ENCODE measurements around the gene PTCH2. TPM values are rescaled to one million over a fixed set of nuclear protein-coding genes. Genes with fewer than 3 reads are reported as not detected.

The PTCH2 gene
- total RNA-seq, 1 experiment from 2014 or later = 0.74 TPM

DNA sequence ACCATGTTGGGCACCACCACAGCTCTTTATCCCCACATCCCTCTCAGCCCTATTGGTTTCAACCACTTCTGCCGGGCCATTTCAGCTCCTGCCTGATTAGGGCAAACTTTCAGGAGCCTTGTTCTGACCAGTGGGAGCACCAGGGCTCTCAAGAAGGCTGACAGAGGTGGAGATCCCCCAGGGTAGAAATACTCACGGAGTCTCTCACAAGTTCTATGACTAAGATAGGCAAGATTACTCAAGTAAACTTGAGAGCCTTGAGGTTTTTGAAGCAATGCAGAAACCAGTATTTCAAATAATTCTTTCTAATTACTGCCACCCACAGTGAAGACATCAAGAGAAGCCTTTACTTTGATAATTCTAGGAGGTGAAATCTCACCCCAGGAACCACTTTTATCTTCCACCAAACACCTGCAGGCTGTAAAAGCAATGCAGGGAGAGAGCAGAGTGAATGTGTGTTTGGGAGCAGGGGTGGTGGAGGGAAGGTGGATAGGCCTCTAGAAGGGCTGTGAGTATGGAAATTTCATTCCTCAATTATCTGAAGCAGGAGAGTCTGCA lies 6.6 kb upstream of the PTCH2 start:
- Histone ChIP-seq H3K4me3 (ENCODE audit: low read depth in 2 of 2, low read length in 2 of 2) (no peak overlapping the region), H3K36me3 (ENCODE audit: control insufficient read depth, insufficient read depth, low read length) (no peaks in the 10 kb centered on the region), H3K27ac (ENCODE audit: low read length) (no peak overlapping the region), H3K4me1 (ENCODE audit: control insufficient read depth, insufficient read depth, low read length) (no peaks in the 10 kb centered on the region), H3K9me3 (ENCODE audit: control insufficient read depth, insufficient read depth, low read depth, low read length) (no peaks in the 10 kb centered on the region), H3K27me3 (ENCODE audit: control insufficient read depth, insufficient read depth, low read length) (no peaks in the 10 kb centered on the region)
- DNase-seq (ENCODE audit: low read depth, low spot score) (no peak), ATAC-seq (no peak)
- TF ChIP-seq, protein P1, sequence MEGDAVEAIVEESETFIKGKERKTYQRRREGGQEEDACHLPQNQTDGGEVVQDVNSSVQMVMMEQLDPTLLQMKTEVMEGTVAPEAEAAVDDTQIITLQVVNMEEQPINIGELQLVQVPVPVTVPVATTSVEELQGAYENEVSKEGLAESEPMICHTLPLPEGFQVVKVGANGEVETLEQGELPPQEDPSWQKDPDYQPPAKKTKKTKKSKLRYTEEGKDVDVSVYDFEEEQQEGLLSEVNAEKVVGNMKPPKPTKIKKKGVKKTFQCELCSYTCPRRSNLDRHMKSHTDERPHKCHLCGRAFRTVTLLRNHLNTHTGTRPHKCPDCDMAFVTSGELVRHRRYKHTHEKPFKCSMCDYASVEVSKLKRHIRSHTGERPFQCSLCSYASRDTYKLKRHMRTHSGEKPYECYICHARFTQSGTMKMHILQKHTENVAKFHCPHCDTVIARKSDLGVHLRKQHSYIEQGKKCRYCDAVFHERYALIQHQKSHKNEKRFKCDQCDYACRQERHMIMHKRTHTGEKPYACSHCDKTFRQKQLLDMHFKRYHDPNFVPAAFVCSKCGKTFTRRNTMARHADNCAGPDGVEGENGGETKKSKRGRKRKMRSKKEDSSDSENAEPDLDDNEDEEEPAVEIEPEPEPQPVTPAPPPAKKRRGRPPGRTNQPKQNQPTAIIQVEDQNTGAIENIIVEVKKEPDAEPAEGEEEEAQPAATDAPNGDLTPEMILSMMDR (IDR thresholded peaks at IDR 0.05) = no peak
- TF ChIP-seq TCF7L2 (IDR thresholded peaks at IDR 0.05; ENCODE audit: low read depth, low read length) (no peak), POLR2AphosphoS5 (IDR thresholded peaks at IDR 0.05; ENCODE audit: low read depth, low read length) (no peak), SIN3A (IDR thresholded peaks at IDR 0.05; ENCODE audit: borderline replicate concordance, insufficient read depth, low read depth, low read length) (no peak)
- TF ChIP-seq, protein P2, sequence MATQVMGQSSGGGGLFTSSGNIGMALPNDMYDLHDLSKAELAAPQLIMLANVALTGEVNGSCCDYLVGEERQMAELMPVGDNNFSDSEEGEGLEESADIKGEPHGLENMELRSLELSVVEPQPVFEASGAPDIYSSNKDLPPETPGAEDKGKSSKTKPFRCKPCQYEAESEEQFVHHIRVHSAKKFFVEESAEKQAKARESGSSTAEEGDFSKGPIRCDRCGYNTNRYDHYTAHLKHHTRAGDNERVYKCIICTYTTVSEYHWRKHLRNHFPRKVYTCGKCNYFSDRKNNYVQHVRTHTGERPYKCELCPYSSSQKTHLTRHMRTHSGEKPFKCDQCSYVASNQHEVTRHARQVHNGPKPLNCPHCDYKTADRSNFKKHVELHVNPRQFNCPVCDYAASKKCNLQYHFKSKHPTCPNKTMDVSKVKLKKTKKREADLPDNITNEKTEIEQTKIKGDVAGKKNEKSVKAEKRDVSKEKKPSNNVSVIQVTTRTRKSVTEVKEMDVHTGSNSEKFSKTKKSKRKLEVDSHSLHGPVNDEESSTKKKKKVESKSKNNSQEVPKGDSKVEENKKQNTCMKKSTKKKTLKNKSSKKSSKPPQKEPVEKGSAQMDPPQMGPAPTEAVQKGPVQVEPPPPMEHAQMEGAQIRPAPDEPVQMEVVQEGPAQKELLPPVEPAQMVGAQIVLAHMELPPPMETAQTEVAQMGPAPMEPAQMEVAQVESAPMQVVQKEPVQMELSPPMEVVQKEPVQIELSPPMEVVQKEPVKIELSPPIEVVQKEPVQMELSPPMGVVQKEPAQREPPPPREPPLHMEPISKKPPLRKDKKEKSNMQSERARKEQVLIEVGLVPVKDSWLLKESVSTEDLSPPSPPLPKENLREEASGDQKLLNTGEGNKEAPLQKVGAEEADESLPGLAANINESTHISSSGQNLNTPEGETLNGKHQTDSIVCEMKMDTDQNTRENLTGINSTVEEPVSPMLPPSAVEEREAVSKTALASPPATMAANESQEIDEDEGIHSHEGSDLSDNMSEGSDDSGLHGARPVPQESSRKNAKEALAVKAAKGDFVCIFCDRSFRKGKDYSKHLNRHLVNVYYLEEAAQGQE (IDR thresholded peaks at IDR 0.05; ENCODE audit: insufficient read depth in 1 of 2, low read depth in 2 of 2, low read length in 1 of 2) = no peak
- BruUV-seq (replicated peaks) = no TSS peak
- intact Hi-C loops (cut with micrococcal nuclease; ENCODE audit: unreplicated experiment) = no loop called here
- POLR2A ChIA-PET = no interaction called here
- in situ Hi-C loops (cut with HindIII; ENCODE audit: low pct_unique_long_range_greater_than_20kb, low sequenced_read_pairs) = no loop called here
- CTCF ChIA-PET = interaction anchor here (1.1 kb wide), 1 partner anchor 13 kb away, joined by 3 read pairs; no protein-coding TSS in a partner anchor

DNA sequence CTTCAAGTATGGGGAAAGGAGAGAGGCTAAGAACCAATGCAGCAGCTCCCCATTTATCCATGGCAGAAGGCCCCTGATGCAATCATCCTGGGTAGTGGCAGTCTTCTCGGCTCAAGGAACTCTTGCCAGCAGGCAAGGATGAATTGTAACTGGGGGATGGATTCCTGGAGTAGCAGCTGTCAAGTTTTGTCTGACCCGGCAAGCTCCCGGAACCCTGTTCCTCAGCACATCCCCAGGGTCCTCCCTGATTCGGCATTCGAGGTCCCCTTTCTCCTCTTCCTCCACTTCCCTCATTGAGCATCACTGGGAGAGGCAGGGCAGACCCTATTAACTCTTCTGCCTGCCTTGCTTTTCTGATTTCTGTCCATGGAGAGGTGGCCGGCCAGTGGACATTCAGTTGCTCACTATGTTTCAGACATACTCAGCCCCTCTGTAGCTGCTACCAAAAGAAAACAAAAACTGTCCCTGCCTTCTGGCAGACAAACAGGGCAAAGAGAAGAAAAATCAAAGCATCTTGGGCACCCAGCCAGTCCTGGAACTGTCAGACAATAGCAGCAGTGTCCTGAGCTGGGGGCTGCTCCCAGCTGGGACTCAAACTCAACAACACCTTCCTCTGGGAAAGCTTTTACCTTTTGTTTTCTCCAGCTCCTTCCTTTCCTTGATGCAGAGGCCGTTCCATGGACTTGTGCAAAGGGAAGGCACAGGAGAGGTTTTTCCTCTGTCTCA lies 5.6 kb upstream of the PTCH2 start:
- no peak overlapping the region for H3K27ac ChIP-seq (ENCODE audit: low read length)
- ATAC-seq = no peak
- intact Hi-C loops (cut with micrococcal nuclease; ENCODE audit: unreplicated experiment) = no loop called here
- no peaks in the 10 kb centered on the region for H3K9me3 ChIP-seq (ENCODE audit: control insufficient read depth, insufficient read depth, low read depth, low read length)
- TF ChIP-seq POLR2AphosphoS5 (IDR thresholded peaks at IDR 0.05; ENCODE audit: low read depth, low read length) (no peak), SIN3A (IDR thresholded peaks at IDR 0.05; ENCODE audit: borderline replicate concordance, insufficient read depth, low read depth, low read length) (no peak), TCF7L2 (IDR thresholded peaks at IDR 0.05; ENCODE audit: low read depth, low read length) (no peak)
- TF ChIP-seq, protein P1 (IDR thresholded peaks at IDR 0.05) = no peak
- TF ChIP-seq, protein P2 (IDR thresholded peaks at IDR 0.05; ENCODE audit: insufficient read depth in 1 of 2, low read depth in 2 of 2, low read length in 1 of 2) = no peak
- in situ Hi-C loops (cut with HindIII; ENCODE audit: low pct_unique_long_range_greater_than_20kb, low sequenced_read_pairs) = no loop called here
- H3K4me3 ChIP-seq (ENCODE audit: low read depth in 2 of 2, low read length in 2 of 2) = no peak overlapping the region
- H3K27me3 ChIP-seq (ENCODE audit: control insufficient read depth, insufficient read depth, low read length) = no peaks in the 10 kb centered on the region
- no peaks in the 10 kb centered on the region for H3K36me3 ChIP-seq (ENCODE audit: control insufficient read depth, insufficient read depth, low read length)
- DNase-seq (ENCODE audit: low read depth, low spot score) = no peak
- no peaks in the 10 kb centered on the region for H3K4me1 ChIP-seq (ENCODE audit: control insufficient read depth, insufficient read depth, low read length)
- CTCF ChIA-PET = interaction anchor here (0.6 to 1.1 kb wide), 2 partner anchors 12 to 93 kb away, joined by 3 to 7 read pairs; no protein-coding TSS in a partner anchor
- POLR2A ChIA-PET = interaction anchor here (0.5 kb wide), 1 partner anchor 543 kb away, joined by 5 read pairs; no protein-coding TSS in a partner anchor
- no TSS peak for BruUV-seq (replicated peaks)

Data from Panc1 (cell line).